Measurements from ENCODE around the gene SNIP1. TPM values are rescaled to one million over a fixed set of nuclear protein-coding genes. Genes with fewer than 3 reads are reported as not detected.

The SNIP1 gene
- total RNA-seq, 1 experiment from 2014 or later: 26.4 TPM

- no peak for DNase-seq (ENCODE audit: unreplicated experiment)
- Mint-ChIP-seq H3K9me3 (ENCODE audit: unreplicated experiment) (no peaks in the 10 kb centered on the region), H3K36me3 (ENCODE audit: insufficient read depth, unreplicated experiment) (peaks cover 90% of the 10 kb centered on the region), H3K4me3 (ENCODE audit: unreplicated experiment) (no peak overlapping the region), H3K27ac (ENCODE audit: low read depth, unreplicated experiment) (no peak overlapping the region), H3K27me3 (ENCODE audit: insufficient read depth, unreplicated experiment) (no peaks in the 10 kb centered on the region), H3K4me1 (ENCODE audit: insufficient read depth, unreplicated experiment) (no peaks in the 10 kb centered on the region)
- no peak for TF ChIP-seq CTCF (IDR thresholded peaks at IDR 0.05; ENCODE audit: unreplicated experiment)
- CTCF ChIA-PET: interaction anchor here (0.5 kb wide), 1 partner anchor 868 kb away, joined by 3 read pairs; no protein-coding TSS in a partner anchor
- intact Hi-C loops (cut with micrococcal nuclease): no loop called here
- no TSS peak for BruUV-seq (replicated peaks)
- POLR2A ChIA-PET: interaction anchor here (0.6 kb wide), 1 partner anchor 331 kb away, joined by 3 read pairs; no protein-coding TSS in a partner anchor
These were observed 16.6 kb upstream of the SNIP1 start for GRCh38 chr1:37570528-37571334.

GRCh38 chr1:37567023-37567422 lies 12.9 kb upstream of the SNIP1 start:
- intact Hi-C loops (cut with micrococcal nuclease): no loop called here
- BruUV-seq (replicated peaks): no TSS peak
- H3K4me3 Mint-ChIP-seq (ENCODE audit: unreplicated experiment): no peak overlapping the region
- no peaks in the 10 kb centered on the region for H3K4me1 Mint-ChIP-seq (ENCODE audit: insufficient read depth, unreplicated experiment)
- ChIA-PET CTCF (no interaction called here), POLR2A (no interaction called here)
- H3K9me3 Mint-ChIP-seq (ENCODE audit: unreplicated experiment): no peaks in the 10 kb centered on the region
- H3K27me3 Mint-ChIP-seq (ENCODE audit: insufficient read depth, unreplicated experiment): no peaks in the 10 kb centered on the region
- peaks cover 65% of the 10 kb centered on the region for H3K36me3 Mint-ChIP-seq (ENCODE audit: insufficient read depth, unreplicated experiment)
- H3K27ac Mint-ChIP-seq (ENCODE audit: low read depth, unreplicated experiment): no peak overlapping the region
- no peak for DNase-seq (ENCODE audit: unreplicated experiment)
- TF ChIP-seq CTCF (IDR thresholded peaks at IDR 0.05; ENCODE audit: unreplicated experiment): no peak

- no peak for TF ChIP-seq CTCF (IDR thresholded peaks at IDR 0.05; ENCODE audit: unreplicated experiment)
- Mint-ChIP-seq H3K9me3 (ENCODE audit: unreplicated experiment) (no peaks in the 10 kb centered on the region), H3K36me3 (ENCODE audit: insufficient read depth, unreplicated experiment) (peaks cover 43% of the 10 kb centered on the region), H3K27me3 (ENCODE audit: insufficient read depth, unreplicated experiment) (no peaks in the 10 kb centered on the region), H3K4me1 (ENCODE audit: insufficient read depth, unreplicated experiment) (no peaks in the 10 kb centered on the region), H3K4me3 (ENCODE audit: unreplicated experiment) (no peak overlapping the region), H3K27ac (ENCODE audit: low read depth, unreplicated experiment) (no peak overlapping the region)
- POLR2A ChIA-PET: interaction anchor here (1.0 to 2.9 kb wide), 5 partner anchors 10 to 50 kb away, joined by 3 to 11 read pairs (median 5); partner anchors contain the start of genes GNL2, MEAF6 and SNIP1
- CTCF ChIA-PET: interaction anchor here (0.7 to 2.3 kb wide), 4 partner anchors 38 to 117 kb away, joined by 3 to 10 read pairs (median 6); no protein-coding TSS in a partner anchor
- BruUV-seq (replicated peaks): no TSS peak
- no peak for DNase-seq (ENCODE audit: unreplicated experiment)
- intact Hi-C loops (cut with micrococcal nuclease): no loop called here
These were observed 10.8 kb upstream of the SNIP1 start for GRCh38 chr1:37564892-37565291.

GRCh38 chr1:37562984-37563383 lies 8.9 kb upstream of the SNIP1 start:
- CTCF ChIA-PET: interaction anchor here (0.8 to 2.3 kb wide), 3 partner anchors 40 to 119 kb away, joined by 3 to 10 read pairs (median 6); no protein-coding TSS in a partner anchor
- TF ChIP-seq CTCF (IDR thresholded peaks at IDR 0.05; ENCODE audit: unreplicated experiment): no peak
- intact Hi-C loops (cut with micrococcal nuclease): loop anchor here (1.0 kb wide), 1 partner anchor 119 kb away; no protein-coding TSS in a partner anchor
- Mint-ChIP-seq H3K27me3 (ENCODE audit: insufficient read depth, unreplicated experiment) (no peaks in the 10 kb centered on the region), H3K27ac (ENCODE audit: low read depth, unreplicated experiment) (no peak overlapping the region), H3K9me3 (ENCODE audit: unreplicated experiment) (no peaks in the 10 kb centered on the region), H3K4me1 (ENCODE audit: insufficient read depth, unreplicated experiment) (no peaks in the 10 kb centered on the region), H3K4me3 (ENCODE audit: unreplicated experiment) (no peak overlapping the region), H3K36me3 (ENCODE audit: insufficient read depth, unreplicated experiment) (peaks cover 24% of the 10 kb centered on the region)
- no peak for DNase-seq (ENCODE audit: unreplicated experiment)
- no TSS peak for BruUV-seq (replicated peaks)
- POLR2A ChIA-PET: interaction anchor here (0.7 to 2.9 kb wide), 4 partner anchors 8 to 49 kb away, joined by 3 to 11 read pairs (median 6); partner anchors contain the start of genes MEAF6 and SNIP1

All from MCF 10A (cell line).